CD4-positive, alpha-beta T cell treated with Interleukin-1 beta for 1 hour (primary cell): ENCODE results near the gene IRAK2.
A peak's percentile ranks its signal among the peaks of the same experiment; 100 is the strongest.

Experiments used
- DNase-seq, 2 donors: peaks; one replicate each; pipeline ENCODE4 v3.0.0-alpha.2; 2020 to 2022

The IRAK2 gene

GRCh38 chr3:10192953-10193691 lies 28.4 kb downstream of the IRAK2 start:
- DNase-seq: peak; percentile 62 to 72

- DNase-seq: no peak
These were observed 29.1 kb downstream of the IRAK2 start for GRCh38 chr3:10193692-10194327.

GRCh38 chr3:10194328-10195071 lies 29.8 kb downstream of the IRAK2 start:
- peak; percentile 72 to 74 for DNase-seq

- no peak for DNase-seq
These were observed 30.8 kb downstream of the IRAK2 start for GRCh38 chr3:10195366-10196089.

DNA sequence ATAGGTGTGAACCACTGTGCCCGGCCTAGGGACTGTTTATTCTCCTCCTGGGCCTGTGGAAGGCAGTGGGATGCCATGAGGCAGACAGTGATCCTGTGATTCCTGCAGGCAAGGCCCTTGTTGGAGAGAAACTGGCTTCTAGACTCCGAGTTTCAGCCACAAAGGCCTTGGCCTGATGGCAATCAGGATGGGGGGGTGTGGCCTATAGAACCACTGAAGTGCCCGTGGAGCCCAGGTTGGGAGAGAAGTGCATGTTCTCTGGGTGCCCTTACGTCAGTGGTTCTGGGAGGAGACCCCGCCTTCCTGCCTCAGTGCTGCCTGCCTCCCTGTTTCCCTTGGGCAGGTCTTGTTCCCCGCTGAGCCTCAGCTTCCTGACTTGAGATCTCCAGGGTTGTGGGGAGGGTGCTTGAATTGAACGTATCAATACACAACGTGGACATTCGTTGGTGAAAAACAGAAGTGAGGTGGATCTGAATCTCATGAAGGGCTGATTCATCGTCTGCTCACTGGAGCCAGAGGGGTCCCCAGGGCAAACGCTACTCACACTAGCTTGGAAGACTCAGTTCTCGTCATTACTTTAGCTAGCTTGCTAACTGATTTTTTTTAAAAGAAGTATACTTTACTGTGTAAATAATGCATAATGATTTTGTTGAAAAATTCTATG lies 31.8 kb downstream of the IRAK2 start:
- DNase-seq: peak in 1 of 2 donors; percentile 57

DNA sequence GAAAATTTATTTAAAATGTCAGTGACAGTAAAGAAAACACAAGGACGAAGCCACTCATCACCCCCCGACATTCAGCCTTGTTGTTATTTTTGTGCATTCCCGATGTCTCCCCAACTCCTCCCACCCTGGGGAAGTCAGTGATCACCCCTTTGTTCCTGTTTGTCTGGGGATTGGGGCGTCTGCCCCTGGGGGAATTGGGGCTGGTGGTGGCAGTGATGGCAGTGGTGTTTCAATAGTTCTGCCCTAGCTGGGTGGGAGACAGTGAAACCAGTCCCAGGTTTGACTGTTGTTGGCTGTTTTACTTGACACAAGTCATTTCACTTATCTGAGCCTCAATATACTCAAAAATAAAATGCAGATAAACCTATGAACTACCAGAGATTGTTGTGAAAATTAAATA lies 33.5 kb downstream of the IRAK2 start:
- no peak for DNase-seq

DNA sequence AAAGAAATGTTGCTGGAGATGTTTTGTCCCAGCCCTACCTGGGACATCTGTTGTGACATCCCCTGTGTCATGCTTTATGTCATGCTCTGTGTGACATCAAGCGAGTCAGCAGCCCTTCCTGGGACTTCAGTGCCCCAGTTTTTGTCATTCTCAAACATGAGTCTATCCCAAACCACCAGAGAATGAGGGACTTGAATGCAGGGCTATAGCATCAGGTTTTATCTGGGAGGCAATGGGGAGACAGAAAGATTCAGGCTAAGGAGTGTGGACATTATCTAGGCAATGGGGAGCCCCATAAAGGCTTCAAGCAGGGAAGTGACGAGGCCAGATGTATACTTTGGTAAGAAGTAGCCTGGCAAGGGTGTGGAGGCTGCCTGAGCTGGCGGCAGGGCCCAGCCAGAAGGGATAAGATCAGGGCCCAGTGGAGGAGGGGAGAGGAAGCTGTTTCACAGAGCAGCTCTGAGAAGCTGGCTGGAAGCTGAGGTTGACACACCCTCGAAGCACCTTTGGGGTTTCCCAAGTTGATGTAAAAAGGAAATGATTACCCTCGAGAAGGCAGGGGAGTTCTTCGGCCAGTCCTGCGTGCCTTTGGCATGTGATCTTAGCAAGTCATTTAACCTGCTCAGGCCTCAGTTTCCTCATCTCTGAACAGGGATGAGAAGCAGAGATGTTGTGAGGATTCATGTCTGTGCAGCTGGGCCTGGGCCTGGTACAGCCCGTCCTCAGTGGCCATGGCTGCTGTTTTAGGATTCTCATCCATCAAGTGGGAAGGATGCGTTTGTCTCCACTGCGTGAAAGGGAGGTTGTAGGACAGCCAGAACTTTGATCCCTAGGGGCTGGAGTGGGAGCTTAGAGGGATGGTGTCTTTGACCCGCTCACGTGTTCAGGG lies 34.3 kb downstream of the IRAK2 start:
- DNase-seq: peak; percentile 86 to 89

DNA sequence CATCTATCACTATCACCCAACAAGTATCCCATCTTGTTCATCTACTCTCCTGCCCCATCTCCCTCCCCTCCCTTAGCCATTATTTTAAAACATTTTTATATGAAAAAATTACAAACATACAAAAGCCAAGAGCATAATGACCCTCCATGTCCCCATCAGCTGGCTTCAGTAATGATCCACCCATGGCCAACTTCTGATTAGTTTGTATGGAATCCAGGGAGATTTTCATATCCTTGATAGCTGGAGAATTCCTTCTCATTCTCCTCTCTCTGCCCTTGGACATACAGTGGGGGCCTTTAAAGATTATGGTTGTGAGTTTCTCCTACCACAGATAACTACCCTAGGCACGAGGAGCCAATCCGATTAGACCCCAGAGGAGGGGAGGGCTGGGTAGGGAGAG lies 40.2 kb downstream of the IRAK2 start:
- DNase-seq: no peak

- no peak for DNase-seq
These were observed 40.9 kb downstream of the IRAK2 start for GRCh38 chr3:10205451-10206165.

DNA sequence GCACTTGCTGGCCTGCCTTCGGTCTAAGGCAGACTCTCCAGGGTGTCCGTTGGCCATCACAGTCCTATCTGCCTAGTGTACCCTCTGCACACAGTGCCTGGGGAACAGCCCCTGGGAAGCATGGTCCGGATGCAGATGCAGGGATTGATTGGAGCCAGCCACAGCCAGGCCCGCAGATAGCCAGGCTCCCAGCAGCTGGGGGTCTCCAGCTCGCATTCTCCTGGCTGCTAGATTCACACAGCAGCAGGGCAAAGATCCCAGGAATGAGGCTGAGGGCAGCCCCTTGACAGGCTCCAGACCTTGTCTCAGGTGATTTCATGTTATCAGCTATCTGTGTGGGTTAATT lies 41.4 kb downstream of the IRAK2 start:
- DNase-seq: no peak

- no peak for DNase-seq
These were observed 48.6 kb downstream of the IRAK2 start for GRCh38 chr3:10213156-10213792.

GRCh38 chr3:10215578-10216368 lies 51.1 kb downstream of the IRAK2 start:
- DNase-seq: no peak

- no peak for DNase-seq
These were observed 52.6 kb downstream of the IRAK2 start for GRCh38 chr3:10217359-10217758.

DNA sequence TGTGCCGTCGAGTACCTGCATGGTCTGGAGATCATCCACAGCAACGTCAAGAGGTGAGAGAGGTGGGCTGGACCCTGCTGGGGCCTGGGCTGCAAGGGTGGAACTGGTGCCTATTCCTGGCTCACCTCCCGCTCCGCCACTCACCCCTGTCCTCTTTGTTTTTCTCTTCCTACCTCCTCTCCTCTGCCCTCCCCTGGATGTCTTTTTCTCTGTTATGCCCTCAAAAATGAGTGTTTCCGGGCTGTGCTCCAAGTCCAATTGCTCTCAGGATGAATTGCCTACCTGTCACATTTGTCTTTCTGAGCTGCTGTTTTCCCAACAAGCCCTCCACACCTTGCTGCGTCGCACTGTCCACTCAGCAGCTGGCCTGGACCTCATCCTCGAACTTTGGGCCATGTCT lies 55.0 kb downstream of the IRAK2 start:
- no peak for DNase-seq

DNA sequence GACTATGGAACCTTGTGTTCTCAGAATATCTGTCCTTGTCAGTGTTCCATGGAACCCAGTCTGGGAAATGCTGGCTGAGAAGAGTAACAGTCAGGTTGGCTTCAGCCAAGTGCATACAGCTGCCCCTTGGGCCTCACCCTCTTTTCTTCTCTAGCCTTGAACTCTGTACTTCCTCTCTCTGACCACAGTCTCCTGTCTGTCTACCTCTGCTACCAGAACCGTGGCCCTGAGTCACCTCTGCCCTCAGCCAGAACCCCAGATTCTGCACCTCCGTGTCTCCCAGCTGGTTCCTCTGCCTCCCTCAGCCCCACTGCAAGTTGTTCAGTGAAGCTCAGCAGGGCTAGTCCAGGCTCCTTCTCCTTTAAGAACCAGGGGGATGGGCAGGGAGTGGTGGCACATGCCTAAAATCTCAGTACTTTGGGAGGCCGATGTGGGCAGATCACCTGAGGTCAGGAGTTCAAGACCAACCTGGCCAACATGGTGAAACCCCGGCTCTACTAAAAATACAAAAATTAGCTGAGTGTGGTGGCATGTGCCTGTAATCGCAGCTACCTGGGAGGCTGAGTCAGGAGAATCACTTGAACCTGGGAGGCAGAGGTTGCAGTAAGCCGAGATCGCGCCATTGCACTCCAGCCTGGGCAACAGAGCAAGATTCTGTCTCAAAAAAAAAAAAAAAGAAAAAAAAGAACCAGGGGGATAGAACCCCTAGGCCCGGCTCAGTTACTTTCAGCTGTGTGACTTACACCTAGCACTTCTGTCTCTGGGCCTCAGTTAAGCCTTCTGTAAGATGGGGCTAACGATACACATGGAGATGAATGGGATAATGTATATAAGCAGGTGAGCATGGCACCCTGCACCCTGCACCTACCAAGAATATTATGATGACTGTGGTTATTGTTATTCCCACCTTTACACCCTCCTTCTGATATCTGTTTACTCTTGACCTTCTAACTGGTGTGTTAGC lies 59.2 kb downstream of the IRAK2 start:
- DNase-seq: peak; percentile 49 to 75

GRCh38 chr3:10224794-10225665 lies 60.3 kb downstream of the IRAK2 start:
- DNase-seq: peak; percentile 73 to 74

DNA sequence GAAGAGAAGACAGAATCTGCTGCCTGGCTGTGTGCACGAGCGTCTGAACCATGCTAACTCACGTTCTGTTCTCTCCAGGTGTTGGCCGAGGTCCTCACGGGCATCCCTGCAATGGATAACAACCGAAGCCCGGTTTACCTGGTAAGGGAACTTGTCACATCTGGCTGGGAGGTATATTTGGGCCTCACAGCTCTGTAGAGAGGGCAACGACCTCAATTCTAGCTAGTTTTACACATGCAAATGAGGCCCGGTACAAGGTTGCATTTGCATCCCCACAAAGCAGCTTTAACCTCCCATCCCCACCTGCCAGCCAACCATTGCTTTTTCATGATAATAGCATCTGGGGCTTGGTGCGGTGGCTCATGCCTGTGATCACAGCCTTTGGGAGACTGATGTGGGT lies 61.6 kb downstream of the IRAK2 start:
- DNase-seq: no peak
